BJ (cell line): ENCODE measurements around the gene MEF2B. TPM values are rescaled to one million over a fixed set of nuclear protein-coding genes. Genes with fewer than 3 reads are reported as not detected.
"Not testable (repeated sequence)": the region's sequence is repeated elsewhere in the genome, so short reads cannot be mapped to it uniquely, and the experiment has no call there.

Experiments used
- CTCF ChIA-PET: fragments of 350-600 bp; formaldehyde crosslinking; extraction: SDS; loops from one replicate; lab custom pipeline; 2021; ENCODE audit warnings: antibody characterized with exemption, inconsistent platforms; lab: Yijun Ruan, JAX
- POLR2A ChIA-PET: fragments of 300-600 bp; sonication (Branson Sonifier 250); formaldehyde crosslinking; extraction: SDS; loops from one replicate; lab custom pipeline; 2021; ENCODE audit warnings: antibody characterized with exemption; lab: Charles Lee
- DNase-seq: peaks from one replicate; pipeline ENCODE4 v3.0.0-alpha.2; 2011; ENCODE audit warnings: low read depth
- H3K27me3 ChIP-seq: 2 replicates; pipeline ENCODE4 v1.6.0; 2011; ENCODE audit warnings: low read length; ENCODE audit not compliant: control insufficient read depth, insufficient read depth
- H3K36me3 ChIP-seq: 2 replicates; pipeline ENCODE4 v1.5.1; 2011; ENCODE audit warnings: low read length; ENCODE audit not compliant: control insufficient read depth, insufficient read depth
- H3K4me3 ChIP-seq: 2 replicates; pipeline ENCODE4 v1.5.1; 2011; ENCODE audit warnings: low read depth, mild to moderate bottlenecking, control low read depth, low read length
- polyA plus RNA-seq: library from polyadenylated mRNA; depleted of rRNA; stranded (reverse); fragments of >200 nt; gene quantifications from 2 replicates; pipeline ENCODE4 v1.2.3, GENCODE V29; 2011
- TF ChIP-seq, protein P1 (sequence below): IDR thresholded peaks from 2 replicates; pipeline ENCODE4 v1.5.1; 2011; ENCODE audit warnings: low read depth, mild to moderate bottlenecking, control low read depth, inconsistent platforms, low read length, moderate library complexity; ENCODE audit not compliant: insufficient read depth

Gene MEF2B
- polyA plus RNA-seq, 1 experiment, result 0.10 TPM

DNA sequence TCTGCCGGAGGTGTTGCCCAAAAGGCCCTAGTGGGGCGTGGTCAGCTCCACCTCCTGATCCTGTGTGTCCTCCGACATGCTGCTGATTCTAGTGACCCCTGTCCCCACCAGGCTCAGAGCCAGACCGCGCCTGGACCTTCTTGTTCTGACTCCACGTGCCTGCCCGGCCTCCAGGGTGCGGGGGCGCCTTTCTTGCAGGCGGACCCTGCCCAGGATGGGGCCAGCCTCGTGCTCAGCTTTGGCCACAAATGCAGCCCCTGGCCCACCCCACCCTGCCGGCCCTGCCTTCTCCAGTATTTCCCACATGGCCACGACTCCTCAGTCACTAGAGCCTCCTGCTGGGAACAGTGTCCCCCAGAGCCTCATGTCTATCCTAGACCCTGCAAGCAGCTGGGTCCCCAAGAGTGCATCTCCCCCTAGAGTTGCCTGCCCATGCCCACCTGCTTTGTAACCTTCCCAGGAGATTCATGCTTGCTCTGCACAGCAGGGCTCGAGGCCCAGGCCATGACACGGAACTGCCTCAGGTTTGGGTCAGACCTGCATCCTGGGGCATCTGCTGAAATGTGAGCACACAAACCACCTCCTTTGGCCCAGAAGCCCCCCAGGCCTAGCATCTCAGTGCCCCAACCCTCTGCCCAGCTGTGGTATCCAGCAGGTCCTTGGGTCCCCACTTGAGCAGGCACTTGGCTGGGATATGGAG lies 58.8 kb downstream of the MEF2B start:
- TF ChIP-seq, protein P1, sequence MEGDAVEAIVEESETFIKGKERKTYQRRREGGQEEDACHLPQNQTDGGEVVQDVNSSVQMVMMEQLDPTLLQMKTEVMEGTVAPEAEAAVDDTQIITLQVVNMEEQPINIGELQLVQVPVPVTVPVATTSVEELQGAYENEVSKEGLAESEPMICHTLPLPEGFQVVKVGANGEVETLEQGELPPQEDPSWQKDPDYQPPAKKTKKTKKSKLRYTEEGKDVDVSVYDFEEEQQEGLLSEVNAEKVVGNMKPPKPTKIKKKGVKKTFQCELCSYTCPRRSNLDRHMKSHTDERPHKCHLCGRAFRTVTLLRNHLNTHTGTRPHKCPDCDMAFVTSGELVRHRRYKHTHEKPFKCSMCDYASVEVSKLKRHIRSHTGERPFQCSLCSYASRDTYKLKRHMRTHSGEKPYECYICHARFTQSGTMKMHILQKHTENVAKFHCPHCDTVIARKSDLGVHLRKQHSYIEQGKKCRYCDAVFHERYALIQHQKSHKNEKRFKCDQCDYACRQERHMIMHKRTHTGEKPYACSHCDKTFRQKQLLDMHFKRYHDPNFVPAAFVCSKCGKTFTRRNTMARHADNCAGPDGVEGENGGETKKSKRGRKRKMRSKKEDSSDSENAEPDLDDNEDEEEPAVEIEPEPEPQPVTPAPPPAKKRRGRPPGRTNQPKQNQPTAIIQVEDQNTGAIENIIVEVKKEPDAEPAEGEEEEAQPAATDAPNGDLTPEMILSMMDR, result no peak
- no peak for DNase-seq
- ChIA-PET CTCF (interaction anchor here (0.6 to 1.2 kb wide), 3 partner anchors 42 to 57 kb away, joined by 3 to 4 read pairs (median 3); no protein-coding TSS in a partner anchor), POLR2A (no interaction called here)
- H3K27me3 ChIP-seq, result no peaks in the 10 kb centered on the region
- H3K36me3 ChIP-seq, result no peaks in the 10 kb centered on the region
- H3K4me3 ChIP-seq, result no peak overlapping the region

DNA sequence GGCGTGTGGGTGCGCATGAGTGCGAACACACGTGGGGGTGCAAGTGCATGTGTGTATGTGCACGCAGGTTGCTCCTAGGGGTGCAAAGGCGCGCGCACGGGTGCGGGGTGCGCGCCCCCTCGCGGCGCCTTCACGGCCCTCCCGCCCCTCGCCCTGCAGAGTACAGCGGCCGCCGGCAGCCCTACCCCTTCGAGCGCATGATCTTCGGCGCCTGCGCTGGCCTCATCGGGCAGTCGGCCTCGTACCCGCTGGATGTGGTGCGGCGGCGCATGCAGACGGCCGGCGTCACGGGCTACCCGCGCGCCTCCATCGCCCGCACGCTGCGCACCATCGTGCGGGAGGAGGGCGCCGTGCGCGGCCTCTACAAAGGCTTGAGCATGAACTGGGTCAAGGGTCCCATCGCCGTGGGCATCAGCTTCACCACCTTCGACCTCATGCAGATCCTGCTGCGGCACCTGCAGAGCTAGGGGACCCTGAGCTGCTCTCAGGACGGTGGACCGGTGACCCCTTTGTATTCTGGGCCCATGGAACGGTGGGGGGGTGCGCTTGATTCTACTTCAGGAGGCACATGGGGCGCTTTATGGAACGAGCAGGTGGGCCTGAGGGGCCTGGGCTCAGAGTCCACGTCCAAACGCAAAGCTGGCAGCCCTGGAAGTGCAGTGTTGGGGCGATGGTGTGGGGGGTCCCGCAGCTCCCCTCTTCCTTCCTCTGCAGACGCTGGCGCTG lies 59.5 kb downstream of the MEF2B start:
- TF ChIP-seq, protein P1, result no peak
- no peaks in the 10 kb centered on the region for H3K36me3 ChIP-seq
- ChIA-PET CTCF (interaction anchor here (1.2 kb wide), 1 partner anchor 56 kb away, joined by 4 read pairs; no protein-coding TSS in a partner anchor), POLR2A (no interaction called here)
- H3K27me3 ChIP-seq, result no peaks in the 10 kb centered on the region
- no peak overlapping the region for H3K4me3 ChIP-seq
- DNase-seq, result no peak

DNA sequence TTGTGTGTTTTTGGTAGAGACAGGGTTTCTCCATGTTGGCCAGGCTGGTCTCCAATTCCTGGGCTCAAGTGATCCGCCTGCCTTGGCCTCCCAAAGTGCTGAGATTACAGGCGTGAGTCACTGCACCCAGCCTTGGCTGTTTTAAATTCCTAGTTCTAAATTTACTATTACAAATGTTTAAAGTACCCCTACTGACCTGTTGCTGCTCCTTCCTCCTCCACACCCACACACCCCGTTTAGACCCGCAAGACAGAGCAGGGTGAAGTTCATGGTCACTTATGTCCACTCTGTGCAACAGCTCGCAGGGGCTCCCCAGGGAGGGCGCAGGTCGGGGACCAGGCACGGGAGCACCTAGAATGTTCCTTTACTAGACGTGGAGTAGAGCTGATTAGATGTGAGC lies 60.5 kb downstream of the MEF2B start:
- DNase-seq, result no peak
- TF ChIP-seq, protein P1, result no peak
- POLR2A ChIA-PET, result no interaction called here
- H3K4me3 ChIP-seq, result no peak overlapping the region
- CTCF ChIA-PET, result interaction anchor here (1.0 kb wide), 1 partner anchor 32 kb away, joined by 3 read pairs; no protein-coding TSS in a partner anchor
- no peaks in the 10 kb centered on the region for H3K27me3 ChIP-seq
- no peaks in the 10 kb centered on the region for H3K36me3 ChIP-seq

DNA sequence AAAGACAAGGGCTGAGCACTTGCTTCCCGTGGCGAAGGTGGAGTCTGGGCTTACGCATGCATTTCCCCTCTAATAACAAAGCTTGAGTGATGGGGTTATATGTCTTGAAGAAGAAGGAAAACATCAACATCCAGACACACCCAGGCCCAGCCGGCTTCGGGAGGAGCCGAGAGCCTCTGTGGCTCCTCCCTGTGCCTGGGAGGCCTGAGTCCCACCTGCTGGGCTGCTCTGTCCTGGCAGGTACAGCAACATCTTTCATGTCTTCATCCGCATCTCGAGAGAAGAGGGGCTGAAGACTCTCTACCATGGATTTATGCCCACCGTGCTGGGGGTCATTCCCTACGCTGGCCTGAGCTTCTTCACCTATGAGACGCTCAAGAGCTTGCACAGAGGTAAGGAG lies 62.4 kb downstream of the MEF2B start:
- H3K27me3 ChIP-seq, result no peaks in the 10 kb centered on the region
- no peaks in the 10 kb centered on the region for H3K36me3 ChIP-seq
- ChIA-PET POLR2A (no interaction called here), CTCF (interaction anchor here (0.9 to 1.5 kb wide), 3 partner anchors 8 to 54 kb away, joined by 3 read pairs; partner anchors contain the start of gene SLC25A42)
- no peak overlapping the region for H3K4me3 ChIP-seq
- no peak for DNase-seq
- TF ChIP-seq, protein P1, result no peak

DNA sequence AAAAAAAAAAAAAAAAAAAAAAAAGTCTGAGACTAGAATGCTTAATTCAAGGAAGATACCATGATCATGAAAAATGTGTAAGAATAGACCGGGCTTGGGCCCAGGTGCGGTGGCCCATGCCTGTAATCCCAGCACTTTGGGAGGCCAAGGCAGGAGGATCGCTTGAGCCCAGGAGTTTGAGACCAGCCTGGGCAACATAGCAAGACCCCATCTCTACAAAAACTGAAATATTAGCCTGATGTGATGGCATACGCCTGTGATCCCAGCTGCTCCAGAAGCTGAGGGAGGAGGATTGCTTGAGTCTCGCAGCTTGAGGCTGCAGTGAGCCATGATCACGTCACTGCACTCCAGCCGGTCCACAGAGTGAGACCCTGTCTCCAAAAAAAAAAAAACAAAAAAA lies 63.1 kb downstream of the MEF2B start:
- POLR2A ChIA-PET, H3K36me3 ChIP-seq: not testable (repeated sequence)
- CTCF ChIA-PET, result interaction anchor here (1.3 to 1.5 kb wide), 2 partner anchors 9 to 53 kb away, joined by 3 read pairs; no protein-coding TSS in a partner anchor

More for the DNA sequence above, 63.1 kb downstream of the MEF2B start:
- not testable (repeated sequence) for DNase-seq, H3K4me3 ChIP-seq, H3K27me3 ChIP-seq
